ENCODE results near the gene FBXW8. TPM values are rescaled to one million over a fixed set of nuclear protein-coding genes. Genes with fewer than 3 reads are reported as not detected.

FBXW8 gene
- total RNA-seq, 2 experiments from 2014 or later: 7.0 to 8.5 TPM

DNA sequence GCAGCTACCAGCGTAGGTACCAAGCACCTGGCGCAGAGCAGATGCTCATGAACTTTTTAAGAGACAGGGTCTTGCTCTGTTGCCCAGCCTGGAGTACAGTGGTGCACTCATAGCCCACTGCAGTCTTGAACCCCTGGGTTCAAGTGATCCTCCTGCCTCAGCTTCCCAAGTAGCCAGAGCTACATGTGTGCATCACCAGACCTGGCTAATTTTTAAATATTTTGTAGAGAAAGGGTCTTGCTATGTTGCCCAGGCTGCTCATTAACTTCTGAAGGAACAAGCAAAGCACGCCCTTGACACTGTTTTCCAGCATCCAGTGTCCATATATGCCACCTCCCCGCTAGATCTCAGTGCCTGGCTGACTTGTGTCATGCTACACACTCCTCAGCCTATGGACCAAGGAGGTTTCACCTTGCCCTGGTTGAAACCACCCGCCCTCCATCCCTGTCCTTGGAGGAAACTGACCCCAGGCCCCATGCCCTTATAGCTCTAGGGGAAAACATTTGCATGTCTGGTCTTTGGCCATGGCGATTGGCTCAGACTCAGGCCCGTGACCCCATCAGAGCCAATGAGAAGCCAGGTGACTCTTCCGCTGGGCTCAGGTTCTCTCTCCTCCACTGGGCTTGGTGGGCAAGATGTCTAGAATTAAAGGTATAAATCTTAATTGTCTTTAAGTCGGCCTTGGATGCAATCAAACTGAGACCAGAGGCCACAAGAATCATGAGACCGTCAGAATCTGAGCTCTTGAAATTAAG is 162.2 kb downstream of the FBXW8 start:
- ChIA-PET CTCF (interaction anchor here (1.4 kb wide), 1 partner anchor 24 kb away, joined by 3 read pairs; no protein-coding TSS in a partner anchor), POLR2A (no interaction called here)
- no peak for TF ChIP-seq CTCF (IDR thresholded peaks at IDR 0.05)
- DNase-seq (no peak), ATAC-seq (no peak)
- no peaks in the 10 kb centered on the region for H3K27me3 Mint-ChIP-seq
- no peak overlapping the region for H3K4me3 Mint-ChIP-seq
- H3K27ac Mint-ChIP-seq: no peak overlapping the region
- peaks cover 4% of the 10 kb centered on the region for H3K36me3 Mint-ChIP-seq (ENCODE audit: low read depth)
- peaks cover 8% of the 10 kb centered on the region for H3K4me1 Mint-ChIP-seq (ENCODE audit: low read depth)
- intact Hi-C loops (cut with micrococcal nuclease): no loop called here
- H3K9me3 Mint-ChIP-seq: no peaks in the 10 kb centered on the region

GRCh38 chr12:117073611-117074010 is 162.9 kb downstream of the FBXW8 start:
- intact Hi-C loops (cut with micrococcal nuclease): no loop called here
- no peak for ATAC-seq
- DNase-seq: no peak
- CTCF ChIA-PET: interaction anchor here (1.4 kb wide), 1 partner anchor 23 kb away, joined by 3 read pairs; no protein-coding TSS in a partner anchor
- Mint-ChIP-seq H3K27ac (no peak overlapping the region), H3K36me3 (ENCODE audit: low read depth) (peaks cover 4% of the 10 kb centered on the region), H3K4me1 (ENCODE audit: low read depth) (peaks cover 8% of the 10 kb centered on the region), H3K4me3 (no peak overlapping the region), H3K9me3 (no peaks in the 10 kb centered on the region), H3K27me3 (no peaks in the 10 kb centered on the region)
- POLR2A ChIA-PET: no interaction called here
- no peak for TF ChIP-seq CTCF (IDR thresholded peaks at IDR 0.05)

- Mint-ChIP-seq H3K27me3 (no peaks in the 10 kb centered on the region), H3K4me1 (ENCODE audit: low read depth) (peaks cover 8% of the 10 kb centered on the region), H3K4me3 (no peak overlapping the region), H3K9me3 (no peaks in the 10 kb centered on the region), H3K36me3 (ENCODE audit: low read depth) (peaks cover 2% of the 10 kb centered on the region), H3K27ac (no peak overlapping the region)
- peak; percentile 11 for DNase-seq
- intact Hi-C loops (cut with micrococcal nuclease): no loop called here
- POLR2A ChIA-PET: no interaction called here
- CTCF ChIA-PET: interaction anchor here (1.9 kb wide), 1 partner anchor 51 kb away, joined by 5 read pairs; no protein-coding TSS in a partner anchor
- no peak for TF ChIP-seq CTCF (IDR thresholded peaks at IDR 0.05)
- peak; percentile 74 for ATAC-seq
Measured at GRCh38 chr12:117076410-117077372, 165.9 kb downstream of the FBXW8 start.

DNA sequence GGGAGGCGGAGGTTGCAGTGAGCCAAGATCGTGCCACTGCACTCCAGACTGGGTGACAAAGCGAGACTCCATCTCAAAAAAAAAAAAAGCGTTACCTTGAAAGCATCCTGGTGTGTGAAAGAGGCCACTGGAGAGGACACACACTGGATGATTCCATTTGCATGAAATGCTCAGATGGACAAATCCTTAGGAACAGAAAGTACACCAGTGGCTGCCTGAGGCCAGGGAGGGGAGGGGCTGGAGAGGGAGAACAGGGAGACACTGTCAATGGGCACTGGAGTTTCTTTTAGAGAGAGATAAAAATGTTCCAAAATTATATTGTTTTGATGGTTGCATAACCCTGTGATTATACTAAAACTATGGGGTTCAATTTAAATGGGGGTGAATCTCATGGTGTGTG is 168.7 kb downstream of the FBXW8 start:
- intact Hi-C loops (cut with micrococcal nuclease): no loop called here
- H3K4me3 Mint-ChIP-seq: no peak overlapping the region
- no peak for TF ChIP-seq CTCF (IDR thresholded peaks at IDR 0.05)
- H3K4me1 Mint-ChIP-seq (ENCODE audit: low read depth): peaks cover 8% of the 10 kb centered on the region
- ChIA-PET CTCF (no interaction called here), POLR2A (no interaction called here)
- H3K9me3 Mint-ChIP-seq: no peaks in the 10 kb centered on the region
- ATAC-seq (no peak), DNase-seq (no peak)
- peaks cover 6% of the 10 kb centered on the region for H3K36me3 Mint-ChIP-seq (ENCODE audit: low read depth)
- H3K27ac Mint-ChIP-seq: no peak overlapping the region
- no peaks in the 10 kb centered on the region for H3K27me3 Mint-ChIP-seq
